Nephron (organoid): ENCODE results near the gene ROPN1L.

Experiments
- H3K27ac Mint-ChIP-seq, 3 experiments: 2 replicates each; pipeline ENCODE4 v1.8.0; 2020; ENCODE audit warnings: mixed read lengths in 3 of 3, mild to moderate bottlenecking in 2 of 3, moderate library complexity in 1 of 3
- H3K27me3 Mint-ChIP-seq: 2 replicates; pipeline ENCODE4 v1.8.0; 2021; ENCODE audit warnings: low read depth, mild to moderate bottlenecking, moderate library complexity, mixed read lengths
- H3K36me3 Mint-ChIP-seq: 2 replicates; pipeline ENCODE4 v1.8.0; 2020; ENCODE audit warnings: low read depth, mixed read lengths
- H3K4me1 Mint-ChIP-seq: 2 replicates; pipeline ENCODE4 v1.8.0; 2020; ENCODE audit warnings: mixed read lengths
- H3K4me3 Mint-ChIP-seq, 3 experiments: 2 replicates each; pipeline ENCODE4 v1.8.0; 2020; ENCODE audit warnings: mild to moderate bottlenecking in 3 of 3, mixed read lengths in 3 of 3, moderate library complexity in 2 of 3
- H3K9me3 Mint-ChIP-seq: 2 replicates; pipeline ENCODE4 v1.8.0; 2020; ENCODE audit warnings: mixed read lengths
- CTCF ChIP-seq, 3 experiments: fragments of 200-600 bp; sonication (generic); IDR thresholded peaks; one replicate each; pipeline ENCODE4 v1.5.0; 2021; ENCODE audit warnings: antibody characterized with exemption in 3 of 3; ENCODE audit not compliant: unreplicated experiment in 3 of 3

The ROPN1L gene

DNA sequence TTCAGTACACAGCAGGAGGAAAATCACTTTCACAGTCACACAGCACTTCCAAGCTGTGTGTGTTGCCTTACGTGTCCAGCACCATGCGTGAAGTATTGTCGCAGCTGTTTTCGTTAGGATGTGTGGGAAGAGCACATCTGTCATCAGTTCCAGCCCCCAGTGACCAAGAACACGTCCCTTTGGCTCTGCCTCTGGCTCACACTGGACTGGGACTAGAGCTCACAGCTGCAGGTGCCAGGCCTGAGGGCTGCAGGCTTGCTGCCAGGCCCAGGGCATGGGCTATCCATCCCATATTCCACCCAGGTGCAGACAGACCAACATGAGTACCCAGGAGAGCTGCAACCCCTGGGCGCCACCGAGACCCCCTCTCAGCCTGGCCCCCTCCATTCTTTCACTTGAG, 61.6 kb downstream of the ROPN1L start:
- Mint-ChIP-seq H3K4me3 (no peak overlapping the region), H3K36me3 (no peaks in the 10 kb centered on the region), H3K4me1 (peaks cover 18% of the 10 kb centered on the region), H3K27ac (peak overlapping the region in 1 of 3 experiments; percentile 38), H3K27me3 (peaks cover 7% of the 10 kb centered on the region), H3K9me3 (no peaks in the 10 kb centered on the region)
- TF ChIP-seq CTCF (IDR thresholded peaks at IDR 0.05; ENCODE audit: unreplicated experiment in 3 of 3) = no peak

- TF ChIP-seq CTCF (IDR thresholded peaks at IDR 0.05; ENCODE audit: unreplicated experiment in 3 of 3) = no peak
- Mint-ChIP-seq H3K36me3 (no peaks in the 10 kb centered on the region), H3K4me1 (peaks cover 24% of the 10 kb centered on the region), H3K9me3 (no peaks in the 10 kb centered on the region), H3K27ac (peak overlapping the region in 1 of 3 experiments; percentile 38), H3K27me3 (peaks cover 13% of the 10 kb centered on the region), H3K4me3 (no peak overlapping the region)
These were observed 62.5 kb downstream of the ROPN1L start for GRCh38 chr5:10503997-10504793.

- no peak for TF ChIP-seq CTCF (IDR thresholded peaks at IDR 0.05; ENCODE audit: unreplicated experiment in 3 of 3)
- no peaks in the 10 kb centered on the region for H3K36me3 Mint-ChIP-seq
- no peak overlapping the region for H3K27ac Mint-ChIP-seq
- H3K4me3 Mint-ChIP-seq = no peak overlapping the region
- peaks cover 27% of the 10 kb centered on the region for H3K4me1 Mint-ChIP-seq
- peaks cover 13% of the 10 kb centered on the region for H3K27me3 Mint-ChIP-seq
- H3K9me3 Mint-ChIP-seq = no peaks in the 10 kb centered on the region
These were observed 63.9 kb downstream of the ROPN1L start for GRCh38 chr5:10505517-10506095.

- no peak overlapping the region for H3K4me3 Mint-ChIP-seq
- peaks cover 13% of the 10 kb centered on the region for H3K27me3 Mint-ChIP-seq
- no peak for TF ChIP-seq CTCF (IDR thresholded peaks at IDR 0.05; ENCODE audit: unreplicated experiment in 3 of 3)
- H3K9me3 Mint-ChIP-seq = no peaks in the 10 kb centered on the region
- H3K4me1 Mint-ChIP-seq = peaks cover 27% of the 10 kb centered on the region
- no peak overlapping the region for H3K27ac Mint-ChIP-seq
- no peaks in the 10 kb centered on the region for H3K36me3 Mint-ChIP-seq
These were observed 64.9 kb downstream of the ROPN1L start for GRCh38 chr5:10506535-10506934.

DNA sequence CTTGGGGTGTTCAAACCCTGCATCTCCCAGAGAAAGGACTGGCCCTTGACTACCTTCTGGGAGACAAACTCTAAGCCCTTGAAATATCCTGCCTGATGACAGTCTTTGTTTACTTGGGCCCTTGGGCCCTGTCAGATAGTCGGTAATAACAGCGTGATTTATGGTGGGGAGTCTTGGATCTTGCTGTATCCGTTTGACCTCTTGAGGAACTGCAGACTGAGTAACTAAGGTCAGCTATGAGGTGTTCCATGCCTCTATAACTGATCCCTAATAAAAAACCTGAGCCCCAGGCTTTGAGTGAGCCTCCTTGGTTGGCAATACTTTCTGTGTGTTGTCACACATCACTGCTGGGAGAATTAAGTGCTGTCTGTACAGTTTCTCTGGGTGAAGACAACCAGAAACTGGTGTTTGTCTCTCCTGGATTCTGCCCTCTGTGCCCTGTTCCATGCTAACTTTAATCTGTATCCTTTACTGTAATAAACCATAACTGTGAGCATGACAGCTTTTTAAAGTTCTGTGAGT, 66.0 kb downstream of the ROPN1L start:
- peaks cover 35% of the 10 kb centered on the region for H3K4me1 Mint-ChIP-seq

More for the DNA sequence above, 66.0 kb downstream of the ROPN1L start:
- no peaks in the 10 kb centered on the region for H3K9me3 Mint-ChIP-seq
- TF ChIP-seq CTCF (IDR thresholded peaks at IDR 0.05; ENCODE audit: unreplicated experiment in 3 of 3) = no peak
- peak overlapping the region in 2 of 3 experiments; percentile 7 to 30 for H3K27ac Mint-ChIP-seq
- no peaks in the 10 kb centered on the region for H3K36me3 Mint-ChIP-seq
- no peak overlapping the region for H3K4me3 Mint-ChIP-seq
- peaks cover 13% of the 10 kb centered on the region for H3K27me3 Mint-ChIP-seq
